Measurements from ENCODE around the gene HERC3. TPM values are rescaled to one million over a fixed set of nuclear protein-coding genes. Genes with fewer than 3 reads are reported as not detected.

Gene HERC3
- total RNA-seq, 1 donor from 2014 or later: 14.0 TPM

GRCh38 chr4:88750369-88750768 lies 158.1 kb downstream of the HERC3 start:
- Mint-ChIP-seq H3K4me3 (ENCODE audit: unreplicated experiment) (no peak overlapping the region), H3K27ac (ENCODE audit: unreplicated experiment) (no peak overlapping the region), H3K9me3 (ENCODE audit: unreplicated experiment) (peaks cover 1% of the 10 kb centered on the region), H3K36me3 (ENCODE audit: unreplicated experiment) (peaks cover 4% of the 10 kb centered on the region), H3K27me3 (ENCODE audit: unreplicated experiment) (no peaks in the 10 kb centered on the region), H3K4me1 (ENCODE audit: low read depth, unreplicated experiment) (peaks cover 5% of the 10 kb centered on the region)
- DNase-seq: no peak
- no peak for TF ChIP-seq CTCF (IDR thresholded peaks at IDR 0.05; ENCODE audit: partially characterized antibody, unreplicated experiment)

- Mint-ChIP-seq H3K4me3 (ENCODE audit: unreplicated experiment) (no peak overlapping the region), H3K36me3 (ENCODE audit: unreplicated experiment) (peaks cover 4% of the 10 kb centered on the region), H3K4me1 (ENCODE audit: low read depth, unreplicated experiment) (peaks cover 5% of the 10 kb centered on the region), H3K9me3 (ENCODE audit: unreplicated experiment) (peaks cover 1% of the 10 kb centered on the region), H3K27me3 (ENCODE audit: unreplicated experiment) (no peaks in the 10 kb centered on the region), H3K27ac (ENCODE audit: unreplicated experiment) (no peak overlapping the region)
- TF ChIP-seq CTCF (IDR thresholded peaks at IDR 0.05; ENCODE audit: partially characterized antibody, unreplicated experiment): no peak
- DNase-seq: no peak
Observed at GRCh38 chr4:88751258-88752075, 159.2 kb downstream of the HERC3 start.

GRCh38 chr4:88752076-88752463 lies 159.8 kb downstream of the HERC3 start:
- H3K9me3 Mint-ChIP-seq (ENCODE audit: unreplicated experiment): peaks cover 1% of the 10 kb centered on the region

DNA sequence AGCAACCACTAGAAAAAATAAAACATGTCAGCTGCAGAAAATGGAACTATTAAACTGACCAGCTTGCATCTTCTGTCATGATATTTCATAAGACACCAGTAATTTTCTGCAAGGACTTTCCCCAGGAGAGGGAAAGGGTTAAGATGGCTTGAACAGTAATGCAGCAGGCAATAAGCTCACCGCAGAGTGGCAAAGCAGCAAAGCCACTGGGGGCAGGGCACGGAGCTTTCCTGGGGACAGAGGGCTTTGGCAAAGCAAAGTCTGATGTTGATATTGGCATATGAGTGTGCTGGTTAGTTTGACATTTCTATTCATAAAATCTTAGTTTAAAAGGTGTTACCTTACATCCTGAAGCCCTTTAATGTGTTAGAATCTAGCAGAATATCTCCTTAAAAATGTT lies 160.5 kb downstream of the HERC3 start:
- Mint-ChIP-seq H3K27ac (ENCODE audit: unreplicated experiment) (no peak overlapping the region), H3K4me1 (ENCODE audit: low read depth, unreplicated experiment) (peaks cover 5% of the 10 kb centered on the region), H3K36me3 (ENCODE audit: unreplicated experiment) (peaks cover 4% of the 10 kb centered on the region), H3K4me3 (ENCODE audit: unreplicated experiment) (no peak overlapping the region), H3K27me3 (ENCODE audit: unreplicated experiment) (no peaks in the 10 kb centered on the region), H3K9me3 (ENCODE audit: unreplicated experiment) (peaks cover 1% of the 10 kb centered on the region)
- TF ChIP-seq CTCF (IDR thresholded peaks at IDR 0.05; ENCODE audit: partially characterized antibody, unreplicated experiment): no peak
- no peak for DNase-seq

More at GRCh38 chr4:88752076-88752463, 159.8 kb downstream of the HERC3 start:
- Mint-ChIP-seq H3K27ac (ENCODE audit: unreplicated experiment) (no peak overlapping the region), H3K36me3 (ENCODE audit: unreplicated experiment) (peaks cover 4% of the 10 kb centered on the region), H3K4me1 (ENCODE audit: low read depth, unreplicated experiment) (peaks cover 5% of the 10 kb centered on the region), H3K4me3 (ENCODE audit: unreplicated experiment) (no peak overlapping the region), H3K27me3 (ENCODE audit: unreplicated experiment) (no peaks in the 10 kb centered on the region)
- TF ChIP-seq CTCF (IDR thresholded peaks at IDR 0.05; ENCODE audit: partially characterized antibody, unreplicated experiment): no peak
- DNase-seq: no peak
